Adrenal gland (tissue), 12 donors: ENCODE measurements around the gene BIRC3. TPM values are rescaled to one million over a fixed set of nuclear protein-coding genes. Genes with fewer than 3 reads are reported as not detected.

Source experiments
- DNase-seq, 7 donors: peaks; one replicate each; pipeline ENCODE4 v3.0.0-alpha.2; 2019 to 2020
- H3K27ac ChIP-seq, 5 donors: fragments of 200-600 bp; sonication (generic) in 4 of 5; 1 replicate in 3 of 5; 2 replicates in 2 of 5; pipeline versions ENCODE4 v1.5.1 to v1.8.0; 2016 to 2020; ENCODE audit warnings: mild to moderate bottlenecking in 1 of 5
- H3K27me3 ChIP-seq: fragments of 200-600 bp; 2 replicates; pipeline ENCODE4 v1.8.0; 2021
- H3K36me3 ChIP-seq, 2 donors: fragments of 200-600 bp; replicated peaks in 1 of 2; 1 replicate in 1 of 2; 2 replicates in 1 of 2; pipeline versions ENCODE4 v1.5.1 to v1.8.0; 2018 to 2022
- H3K4me1 ChIP-seq, 2 donors: fragments of 200-600 bp; replicated peaks in 1 of 2; 1 replicate in 1 of 2; 2 replicates in 1 of 2; pipeline versions ENCODE4 v1.5.1 to v1.8.0; 2018 to 2021
- H3K4me3 ChIP-seq, 4 donors: fragments of 200-600 bp; sonication (generic) in 3 of 4; one replicate each; pipeline ENCODE4 v1.5.1; 2016 to 2018
- H3K9me3 ChIP-seq, 3 donors: fragments of 200-600 bp; sonication (generic) in 1 of 3; replicated peaks in 1 of 3; 1 replicate in 2 of 3; 2 replicates in 1 of 3; pipeline versions ENCODE4 v1.5.1 to v1.8.0; 2016 to 2021
- CTCF ChIP-seq, 6 experiments: fragments of 450-650 bp in 4 of 6; fragments of 200-600 bp in 2 of 6; sonication (generic) in 1 of 6; IDR thresholded peaks; 1 replicate in 5 of 6; 2 replicates in 1 of 6; pipeline versions ENCODE4 v1.5.1 to v1.8.0; 2016 to 2021; ENCODE audit warnings: antibody characterized with exemption in 6 of 6, mild to moderate bottlenecking in 2 of 6, moderate library complexity in 1 of 6
- POLR2A ChIP-seq, 2 donors: fragments of 450-650 bp; IDR thresholded peaks; one replicate each; pipeline ENCODE4 v1.6.1; 2017; ENCODE audit warnings: antibody characterized with exemption in 2 of 2, mild to moderate bottlenecking in 2 of 2, moderate library complexity in 1 of 2
- WGBS, 4 donors: extraction: QIAGEN DNeasy Blood & Tissue Kit in 2 of 4; methylation state at CpG; one replicate each; pipeline versions ENCODE4 v1.1.5 to v1.1.7; 2013 to 2017; 5-methylcytosine and 5-hydroxymethylcytosine counted together
- intact Hi-C, 2 donors: fragments of 100-400 bp; cut with DNase I; formaldehyde crosslinking; loops; one replicate each; pipeline versions ENCODE4 v1.14.1 to v1.15.0; 2022 to 2023
- polyA plus RNA-seq, 3 donors: library from polyadenylated mRNA; stranded (reverse); fragments of 200-250 nt in 2 of 3; fragments of 350-450 nt in 1 of 3; fragmentation: Illumina TruSeq in 1 of 3; extraction: RNeasy Lipid Tissue Mini Kit (QIAGEN cat#74804) in 1 of 3; gene quantifications; one replicate each; pipeline ENCODE4 v1.2.3, GENCODE V29; 2013 to 2014
- total RNA-seq, 9 donors: library from RNA; depleted of rRNA in 4 of 9; stranded (reverse); fragments of >200 nt in 4 of 9; fragments of 120-200 nt in 1 of 9; fragmentation: NEBNext Ultra II Directional in 1 of 9; extraction: Animal tissue kit (Norgen Biotek cat#: 25700) in 1 of 9; gene quantifications; one replicate each; pipeline versions ENCODE4 v1.1.0 to v1.2.4, GENCODE V29; 2013 to 2023
- donor health status: healthy with polysubstance abuse.
- donor health status: Bipolar disorder and iron deficiency.
- donor health status: DM: yes; HTN: yes; CAD: no.
- donor health status: DM: no; HTN: no; CAD: no.
- donor health status: DM: no; HTN: no; CAD: no.
- donor health status: DM: yes; HTN: yes; CAD: no.

BIRC3 gene
- total and polyA plus RNA-seq, 12 donors, result 0.48 to 8.6 (median 3.1) TPM

- Histone ChIP-seq H3K4me3 (no peak overlapping the region), H3K9me3 (no peaks in the 10 kb centered on the region), H3K27ac (no peak overlapping the region), H3K36me3 (no peaks in the 10 kb centered on the region), H3K27me3 (no peaks in the 10 kb centered on the region), H3K4me1 (no peaks in the 10 kb centered on the region)
- intact Hi-C loops, result no loop called here
- no peak for DNase-seq
- TF ChIP-seq POLR2A (IDR thresholded peaks at IDR 0.05) (no peak), CTCF (IDR thresholded peaks at IDR 0.05) (no peak)
- WGBS, 4 donors, result 92 to 95% (median 93%) methylated on average over 3 of the region's 3 CpGs
These were observed 7.8 kb downstream of the BIRC3 start for GRCh38 chr11:102325088-102325487.

GRCh38 chr11:102328748-102329147 is 11.5 kb downstream of the BIRC3 start:
- no peak for TF ChIP-seq CTCF (IDR thresholded peaks at IDR 0.05)
- no peak for TF ChIP-seq POLR2A (IDR thresholded peaks at IDR 0.05)
- H3K4me3 ChIP-seq, result no peak overlapping the region

GRCh38 chr11:102330231-102330630 is 12.9 kb downstream of the BIRC3 start:
- H3K36me3 ChIP-seq, result peaks cover 0 to under 1% of the 10 kb centered on the region in 2 donors
- no peak for DNase-seq
- no peak overlapping the region for H3K4me3 ChIP-seq
- TF ChIP-seq CTCF (IDR thresholded peaks at IDR 0.05) (no peak), POLR2A (IDR thresholded peaks at IDR 0.05) (no peak)
- H3K9me3 ChIP-seq, result no peaks in the 10 kb centered on the region
- intact Hi-C loops, result no loop called here
- no peaks in the 10 kb centered on the region for H3K27me3 ChIP-seq
- no peak overlapping the region for H3K27ac ChIP-seq
- no peaks in the 10 kb centered on the region for H3K4me1 ChIP-seq

More at GRCh38 chr11:102328748-102329147, 11.5 kb downstream of the BIRC3 start:
- intact Hi-C loops, result no loop called here
- no peak for DNase-seq
- H3K9me3 ChIP-seq, result no peaks in the 10 kb centered on the region
- 89 to 97% (median 92%) methylated on average over 1 of the region's 1 CpG for WGBS, 4 donors
- no peak overlapping the region for H3K27ac ChIP-seq
- no peaks in the 10 kb centered on the region for H3K36me3 ChIP-seq
- H3K27me3 ChIP-seq, result no peaks in the 10 kb centered on the region
- H3K4me1 ChIP-seq, result no peaks in the 10 kb centered on the region

GRCh38 chr11:102331341-102331740 is 14.1 kb downstream of the BIRC3 start:
- Histone ChIP-seq H3K36me3 (peaks cover 0 to 4% of the 10 kb centered on the region in 2 donors), H3K27ac (no peak overlapping the region), H3K4me3 (no peak overlapping the region), H3K27me3 (no peaks in the 10 kb centered on the region), H3K9me3 (no peaks in the 10 kb centered on the region), H3K4me1 (no peaks in the 10 kb centered on the region)
- TF ChIP-seq POLR2A (IDR thresholded peaks at IDR 0.05) (no peak), CTCF (IDR thresholded peaks at IDR 0.05) (no peak)
- intact Hi-C loops, result no loop called here
- DNase-seq, result no peak
- WGBS, 4 donors, result 87 to 97% (median 93%) methylated on average over 2 of the region's 2 CpGs
